ENCODE measurements around the gene KLHL41.

GRCh38 chr2:169565686-169566085 is 56.2 kb downstream of the KLHL41 start:
- TF ChIP-seq CTCF (IDR thresholded peaks at IDR 0.05): no peak
- TF ChIP-seq POLR2A (IDR thresholded peaks at IDR 0.05): no peak
